ENCODE measurements around the gene NPM1.
"Not testable (repeated sequence)": the region's sequence is repeated elsewhere in the genome, so short reads cannot be mapped to it uniquely, and the experiment has no call there.

The NPM1 gene, protein sequence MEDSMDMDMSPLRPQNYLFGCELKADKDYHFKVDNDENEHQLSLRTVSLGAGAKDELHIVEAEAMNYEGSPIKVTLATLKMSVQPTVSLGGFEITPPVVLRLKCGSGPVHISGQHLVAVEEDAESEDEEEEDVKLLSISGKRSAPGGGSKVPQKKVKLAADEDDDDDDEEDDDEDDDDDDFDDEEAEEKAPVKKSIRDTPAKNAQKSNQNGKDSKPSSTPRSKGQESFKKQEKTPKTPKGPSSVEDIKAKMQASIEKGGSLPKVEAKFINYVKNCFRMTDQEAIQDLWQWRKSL

DNA sequence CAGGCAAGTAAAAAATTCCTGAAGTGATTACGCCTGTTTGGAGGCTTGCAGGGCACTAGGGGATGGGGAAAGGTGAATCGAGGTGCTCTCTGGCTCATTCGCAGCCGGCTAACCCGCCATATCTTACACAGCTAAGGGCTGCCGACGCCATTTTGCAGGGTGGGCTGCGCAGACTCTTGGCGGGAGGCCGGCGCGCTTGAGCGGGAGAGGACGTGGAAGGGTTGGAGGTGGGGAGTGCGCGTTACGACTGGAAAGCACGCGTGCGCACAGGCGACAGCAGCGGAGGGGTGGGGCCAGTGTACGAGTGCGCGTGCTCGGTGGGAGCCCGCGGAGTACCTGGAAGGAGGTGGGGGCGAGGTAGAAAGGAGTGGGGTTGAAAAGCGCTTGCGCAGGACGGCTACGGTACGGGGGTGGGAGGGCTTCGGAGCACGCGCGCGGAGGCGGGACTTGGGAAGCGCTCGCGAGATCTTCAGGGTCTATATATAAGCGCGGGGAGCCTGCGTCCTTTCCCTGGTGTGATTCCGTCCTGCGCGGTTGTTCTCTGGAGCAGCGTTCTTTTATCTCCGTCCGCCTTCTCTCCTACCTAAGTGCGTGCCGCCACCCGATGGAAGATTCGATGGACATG, at the start of gene NPM1:
TSS of gene NPM1 (plus strand) at position 505 of the 625 bp plus-strand sequence. CDS start at position 605, 100 bp downstream.
- peak; percentile 98 for DNase-seq (ENCODE audit: low spot score)

DNA sequence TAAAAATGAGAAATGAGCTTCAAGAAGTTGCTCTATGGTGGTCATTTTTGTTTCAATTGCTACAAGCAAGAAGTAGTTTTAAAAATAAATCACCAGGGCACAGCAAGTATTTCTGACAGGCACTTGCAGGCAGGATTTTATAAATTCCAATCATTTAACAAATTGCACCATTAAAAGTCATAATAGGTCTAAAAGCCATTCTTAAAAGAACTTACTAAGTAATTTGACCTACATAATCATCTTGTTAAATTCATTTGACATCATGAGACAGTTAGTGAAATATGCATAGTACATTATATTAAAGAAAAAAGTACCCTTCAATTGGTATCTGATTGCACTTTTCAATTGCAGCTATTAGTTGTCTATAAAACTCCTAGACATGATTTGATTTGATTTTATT, 47.6 kb upstream of the NPM1 start:
- no peak for DNase-seq (ENCODE audit: low spot score)

DNA sequence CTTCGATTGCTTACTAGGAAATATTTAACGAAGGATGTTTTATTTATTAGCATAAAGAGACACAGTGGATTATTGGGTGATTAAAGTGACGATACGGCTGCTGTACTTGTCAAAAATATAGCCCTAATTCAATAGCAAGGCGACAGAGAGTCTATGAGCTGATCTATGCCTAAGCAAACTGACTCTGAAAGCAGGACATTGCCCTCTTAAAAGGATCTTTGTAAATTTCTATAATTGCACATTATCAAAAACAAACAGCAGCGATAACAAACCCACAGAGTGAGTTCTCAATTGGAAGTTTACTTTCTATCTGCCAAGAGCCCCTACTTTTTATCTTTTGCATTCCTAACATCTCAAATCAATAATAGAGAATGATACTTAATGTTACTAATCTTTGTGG, 47.2 kb upstream of the NPM1 start:
- DNase-seq (ENCODE audit: low spot score), result no peak

DNA sequence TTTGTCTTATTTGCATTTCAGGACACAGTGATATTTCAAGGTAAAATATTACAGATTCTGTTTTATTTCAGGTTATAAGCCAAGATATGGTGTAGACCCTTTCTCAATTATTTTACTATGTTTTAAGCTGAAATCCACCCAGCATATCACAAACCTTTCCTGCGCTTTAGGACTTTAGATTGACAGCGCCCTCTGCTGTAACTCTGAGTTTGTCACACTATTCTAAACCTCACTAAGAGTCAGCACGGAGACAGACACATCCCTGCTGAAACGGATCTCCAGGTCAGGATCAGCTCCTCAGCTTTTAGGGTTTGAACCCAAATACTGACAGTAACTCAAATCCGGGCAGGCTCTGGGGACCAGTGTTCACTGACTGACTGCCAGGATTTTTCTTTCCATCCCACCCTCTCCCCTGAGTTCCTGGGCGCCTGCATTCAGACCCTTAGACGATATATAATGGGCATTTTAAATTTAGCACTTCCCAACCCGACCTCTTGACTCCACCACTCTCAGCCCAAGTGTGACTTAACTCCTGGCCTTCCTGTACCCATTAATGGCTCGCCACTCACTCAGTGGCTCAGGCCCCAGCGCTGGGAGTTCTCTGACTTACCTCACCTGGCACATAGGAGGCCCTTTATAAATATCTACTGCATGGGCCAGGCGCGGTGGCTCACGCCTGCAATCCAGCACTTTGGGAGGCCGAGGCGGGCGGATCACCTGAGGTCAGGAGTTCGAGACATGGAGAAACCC, 45.1 kb upstream of the NPM1 start:
- DNase-seq (ENCODE audit: low spot score), result peak; percentile 32

DNA sequence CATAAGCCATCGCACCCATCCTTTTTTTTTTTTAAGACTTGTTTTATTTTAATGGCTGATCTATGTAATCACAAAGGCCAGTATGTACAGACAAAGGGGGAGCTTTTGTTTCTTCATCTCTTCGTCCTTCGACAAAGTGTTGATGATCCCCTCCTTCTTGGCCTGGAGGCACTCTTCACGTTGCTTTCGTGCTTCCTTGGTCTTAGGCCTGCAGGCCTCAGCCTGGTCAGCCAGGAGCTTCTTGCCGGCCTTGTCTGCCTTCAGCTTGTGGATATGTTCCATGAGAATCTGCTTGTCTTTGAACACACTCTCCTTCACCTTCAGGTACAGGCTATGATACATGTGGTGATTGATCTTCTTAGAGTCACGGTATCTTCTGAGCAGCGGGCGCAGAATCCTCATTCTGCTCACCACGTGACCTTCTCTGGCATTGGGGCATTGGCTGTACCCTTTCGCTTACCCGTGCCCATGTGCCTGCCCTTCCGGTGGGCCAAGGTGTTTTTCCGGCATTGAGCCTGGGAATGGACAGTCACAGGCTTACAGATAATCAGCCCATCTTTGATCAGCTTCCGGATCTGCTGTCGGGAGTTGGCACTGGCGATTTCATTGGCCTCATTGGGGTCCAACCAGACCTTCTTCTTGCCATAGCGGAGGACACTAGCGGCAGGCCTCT, 42.6 kb upstream of the NPM1 start:
- no peak for DNase-seq (ENCODE audit: low spot score)

DNA sequence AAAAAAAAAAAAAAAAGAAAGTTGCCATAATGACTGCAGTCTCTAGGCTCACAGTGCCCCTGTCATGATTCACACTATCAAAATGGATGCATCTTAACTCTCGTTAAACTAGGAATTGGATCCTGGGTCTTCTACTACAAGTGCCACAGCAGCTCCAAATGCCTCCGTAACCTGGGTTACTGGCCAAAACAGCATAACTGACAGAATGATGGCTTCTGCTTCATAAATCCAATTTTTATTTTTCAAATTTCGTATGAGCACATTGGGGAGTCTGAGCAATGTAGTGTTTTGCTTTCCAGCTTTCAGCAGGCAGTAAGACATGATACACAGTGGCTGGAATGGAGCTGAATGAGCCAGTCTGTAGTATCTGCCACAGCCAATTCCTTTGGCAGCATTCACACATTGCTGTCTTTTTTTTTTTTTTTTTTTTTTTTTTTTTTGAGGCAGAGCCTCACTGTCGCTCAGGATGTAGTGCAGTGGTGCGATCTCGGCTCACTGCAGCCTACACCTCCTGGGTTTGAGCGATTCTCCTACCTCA, 36.0 kb upstream of the NPM1 start:
- no peak for DNase-seq (ENCODE audit: low spot score)

DNA sequence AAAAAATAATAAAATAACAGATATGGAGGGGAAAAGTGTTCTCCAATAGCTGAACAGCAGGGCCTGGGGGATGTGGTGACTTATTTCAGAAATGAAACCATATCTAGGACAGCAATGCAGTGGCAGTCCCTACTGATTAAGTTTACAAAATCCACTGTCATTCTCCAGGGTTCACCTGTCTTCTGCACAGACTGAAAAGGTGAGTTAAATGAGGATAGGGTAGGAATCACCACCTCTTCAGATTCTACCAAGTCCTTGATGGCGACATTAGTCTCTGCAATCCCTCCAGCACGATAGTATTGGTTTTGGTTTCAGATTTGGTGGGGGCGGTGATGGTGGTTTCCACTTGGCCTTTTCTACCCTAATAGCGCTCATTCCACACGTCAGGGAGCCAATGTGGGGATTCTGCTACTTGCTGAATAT, 32.3 kb upstream of the NPM1 start:
- DNase-seq (ENCODE audit: low spot score), result peak; percentile 9

DNA sequence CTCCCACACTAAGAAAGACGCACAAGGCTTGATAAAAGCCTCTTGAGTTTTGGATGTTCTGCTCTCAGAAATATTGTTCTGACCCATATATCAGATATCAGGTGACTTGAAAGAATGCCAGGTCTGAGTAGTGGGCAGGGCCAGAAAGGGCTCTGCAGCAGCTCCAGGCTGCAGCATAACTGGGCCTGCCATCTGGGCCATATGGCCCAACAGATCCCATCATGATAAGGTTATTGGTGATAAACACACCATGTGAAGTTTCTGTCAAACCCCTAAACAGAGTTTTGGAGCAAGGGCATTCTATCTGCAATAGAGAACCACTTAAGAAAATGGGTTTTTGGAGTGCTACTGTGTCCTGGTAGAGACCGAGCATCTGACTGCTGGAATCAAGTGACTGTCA, 29.8 kb upstream of the NPM1 start:
- DNase-seq (ENCODE audit: low spot score), result no peak

DNA sequence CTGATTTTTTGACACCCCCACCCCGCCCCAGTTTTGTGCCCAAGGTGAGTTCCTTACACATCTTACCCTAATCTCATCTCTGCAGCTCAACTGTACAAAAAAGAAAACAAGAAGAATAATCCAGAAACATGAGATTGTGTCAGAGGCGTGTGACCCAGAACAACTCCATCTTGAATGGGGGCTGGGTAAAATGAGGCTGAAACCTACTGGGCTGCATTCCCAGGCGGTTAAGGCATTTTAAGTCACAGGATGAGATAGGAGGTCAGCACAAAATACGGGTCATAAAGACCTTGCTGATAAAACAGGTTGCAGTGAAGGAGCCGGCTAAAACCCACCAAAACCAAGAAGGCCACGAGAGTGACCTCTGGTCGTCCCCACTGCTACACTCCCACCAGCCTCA, 26.5 kb upstream of the NPM1 start:
- DNase-seq (ENCODE audit: low spot score), result not testable (repeated sequence)

DNA sequence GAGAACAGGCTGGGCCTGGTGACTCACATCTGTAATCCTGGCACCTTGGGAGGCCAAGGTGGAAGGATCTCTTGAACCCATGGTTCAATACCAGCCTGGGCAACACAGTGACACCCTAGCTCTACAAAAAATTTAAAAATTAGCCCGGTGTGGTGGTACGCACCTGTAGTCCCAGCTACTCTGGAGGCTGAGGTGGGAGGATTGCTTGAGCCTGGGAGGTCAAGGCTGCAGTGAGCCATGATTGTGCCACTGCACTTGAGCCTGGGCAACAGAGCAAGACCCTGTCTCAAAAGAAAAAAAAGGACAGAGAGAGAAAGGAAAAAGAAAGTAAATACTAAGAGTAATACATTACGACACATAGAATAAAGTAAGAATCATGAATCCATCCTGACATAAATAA, 24.4 kb upstream of the NPM1 start:
- not testable (repeated sequence) for DNase-seq (ENCODE audit: low spot score)

DNA sequence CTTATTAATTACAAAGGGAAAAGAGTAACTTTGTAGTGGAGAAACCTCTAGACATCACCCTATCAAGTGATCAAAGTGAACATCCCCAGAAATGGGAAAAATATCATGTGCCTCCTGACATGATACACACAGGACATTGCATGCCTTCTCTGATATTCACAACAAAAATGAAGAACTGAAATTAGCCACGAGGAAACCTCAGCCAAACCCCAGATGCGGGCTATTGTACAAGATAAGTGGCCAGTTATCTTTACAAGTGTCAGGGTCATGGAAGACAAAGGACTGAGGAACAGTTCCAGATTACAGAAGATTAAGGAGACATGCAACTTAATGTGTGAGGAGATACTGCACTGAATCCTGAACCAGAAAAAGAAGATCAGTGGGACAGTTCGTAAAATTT, 23.8 kb upstream of the NPM1 start:
- DNase-seq (ENCODE audit: low spot score), result no peak

DNA sequence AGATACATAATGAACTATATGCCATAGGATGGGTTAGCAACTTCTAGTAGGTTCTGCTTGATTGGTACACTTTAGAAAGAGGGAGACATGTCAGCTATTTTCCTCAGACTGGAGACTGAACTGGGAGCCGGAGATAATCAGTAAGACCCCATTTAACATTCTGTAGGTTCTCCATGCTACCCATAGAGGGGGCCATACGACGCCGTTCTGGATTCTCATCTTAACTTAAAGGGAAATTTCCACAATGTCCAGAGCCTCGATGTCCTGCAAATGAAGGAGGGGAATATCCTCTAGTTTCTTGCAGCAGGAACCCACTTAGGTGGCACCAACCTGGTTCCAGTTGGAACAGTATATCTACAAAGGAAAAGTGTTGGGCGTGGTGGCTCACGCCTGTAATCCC, 22.3 kb upstream of the NPM1 start:
- no peak for DNase-seq (ENCODE audit: low spot score)

DNA sequence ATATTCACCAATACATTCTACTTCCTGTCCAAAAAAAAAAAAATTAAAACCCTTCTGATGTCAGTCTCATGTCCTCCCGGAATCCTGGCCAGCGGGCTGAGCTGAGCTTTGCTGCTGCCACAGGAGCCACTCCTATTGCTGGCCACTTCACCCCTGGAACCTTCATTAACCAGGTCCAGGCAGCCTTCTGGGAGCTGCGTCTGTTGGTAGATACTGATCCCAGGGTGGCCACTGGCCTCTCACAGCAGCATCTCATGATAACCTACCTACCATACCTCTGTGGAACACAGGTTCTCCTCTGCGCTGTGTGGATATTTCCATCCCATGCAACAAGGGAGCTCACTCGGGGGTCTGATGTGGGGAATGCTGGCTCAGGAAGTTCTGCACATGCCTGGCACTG, 21.0 kb upstream of the NPM1 start:
- no peak for DNase-seq (ENCODE audit: low spot score)

DNA sequence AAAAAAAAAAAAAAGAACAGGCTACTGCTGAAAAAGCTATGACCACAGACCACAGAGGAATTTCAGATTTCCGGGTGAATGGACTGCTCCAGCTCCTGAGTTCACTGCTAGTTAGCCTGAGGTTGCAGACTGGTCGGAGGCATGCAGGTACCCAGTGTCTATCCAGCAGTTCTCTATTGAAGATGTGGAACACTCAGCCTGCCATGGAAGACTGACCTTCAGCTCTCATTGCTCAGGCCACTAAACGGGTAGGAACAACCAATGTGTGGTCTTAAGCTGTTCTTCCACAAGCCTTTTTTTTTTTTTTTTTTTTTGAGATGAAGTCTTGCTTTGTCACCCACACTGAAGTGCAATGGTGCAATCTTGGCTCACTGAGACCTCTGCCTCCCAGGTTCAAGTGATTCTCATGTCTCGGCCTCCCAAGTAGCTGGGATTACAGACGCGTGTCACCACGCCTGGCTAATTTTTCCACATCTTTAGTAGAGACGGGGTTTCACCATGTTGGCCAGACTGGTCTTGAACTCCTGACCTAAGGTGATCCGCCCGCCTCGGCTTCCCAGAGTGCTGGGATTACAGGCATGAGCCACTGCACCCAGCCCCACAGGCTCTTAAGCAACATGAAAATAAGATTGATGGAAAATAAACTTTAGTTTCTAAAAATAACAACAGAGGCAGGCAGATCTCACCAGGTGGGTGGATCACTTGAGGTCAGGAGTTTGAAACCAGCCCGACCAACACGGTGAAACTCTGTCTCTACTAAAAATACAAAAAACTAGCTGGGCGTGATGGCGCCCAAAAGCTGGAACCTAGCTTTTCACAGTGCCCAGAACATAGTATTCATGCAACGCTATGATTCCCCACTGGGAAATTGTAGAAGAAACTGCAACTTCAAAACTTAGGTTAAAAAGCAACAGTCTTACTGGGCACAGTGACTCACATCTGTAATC, 20.0 kb upstream of the NPM1 start:
- DNase-seq (ENCODE audit: low spot score), result no peak

DNA sequence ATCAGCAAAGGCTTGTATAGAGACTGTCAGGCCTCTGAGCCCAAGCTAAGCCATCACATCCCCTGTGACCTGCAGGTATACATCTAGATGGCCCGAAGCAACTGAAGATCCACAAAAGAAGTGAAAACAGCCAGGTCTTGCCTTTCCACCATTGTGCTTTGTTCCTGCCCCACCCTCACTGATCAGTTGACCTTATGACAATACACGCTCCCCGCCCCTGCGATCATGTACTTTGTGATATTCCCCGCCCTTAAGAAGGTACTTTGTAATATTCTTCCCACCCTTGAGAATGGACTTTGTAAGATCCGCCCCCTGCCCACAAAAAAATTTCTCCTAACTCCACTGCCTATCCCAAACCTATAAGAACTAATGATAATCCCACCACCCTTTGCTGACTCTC, 18.6 kb upstream of the NPM1 start:
- DNase-seq (ENCODE audit: low spot score), result no peak

DNA sequence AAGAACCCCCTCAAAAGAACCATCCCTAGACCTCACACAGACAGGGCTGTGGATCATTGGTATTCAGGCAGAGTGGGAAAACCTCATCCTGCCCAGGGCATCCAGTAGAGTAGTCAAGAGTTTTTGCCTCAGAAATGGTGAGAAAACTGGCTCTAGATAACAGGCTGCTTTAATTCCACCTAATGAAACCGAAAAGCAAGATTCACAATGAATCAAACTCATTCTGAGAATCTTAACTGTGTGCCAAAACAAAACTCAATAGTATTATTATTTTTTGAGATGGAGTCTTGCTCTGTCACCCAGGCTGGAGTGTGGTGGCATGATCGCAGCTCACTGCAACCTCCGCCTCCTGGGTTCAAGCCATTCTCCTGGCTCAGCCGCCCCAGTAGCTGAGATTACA, 17.8 kb upstream of the NPM1 start:
- DNase-seq (ENCODE audit: low spot score), result no peak

DNA sequence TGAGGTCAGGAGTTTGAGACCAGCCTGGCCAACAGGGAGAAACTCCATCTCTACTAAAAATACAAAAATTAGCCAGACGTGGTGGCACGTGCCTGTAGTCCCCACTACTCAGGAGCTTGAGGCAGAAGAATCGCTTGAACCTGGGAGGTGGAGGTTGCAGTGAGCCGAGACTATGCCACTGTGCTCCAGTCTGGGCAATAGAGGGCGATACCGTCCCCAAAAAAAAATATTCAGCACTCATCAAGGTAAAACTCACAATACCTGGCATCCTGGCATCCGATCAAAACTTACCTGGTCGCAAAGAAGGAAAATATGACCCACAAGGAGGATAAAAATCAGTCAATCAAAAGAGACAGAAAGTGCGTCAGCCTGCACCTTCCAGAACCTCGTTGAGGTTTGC, 16.8 kb upstream of the NPM1 start:
- not testable (repeated sequence) for DNase-seq (ENCODE audit: low spot score)

DNA sequence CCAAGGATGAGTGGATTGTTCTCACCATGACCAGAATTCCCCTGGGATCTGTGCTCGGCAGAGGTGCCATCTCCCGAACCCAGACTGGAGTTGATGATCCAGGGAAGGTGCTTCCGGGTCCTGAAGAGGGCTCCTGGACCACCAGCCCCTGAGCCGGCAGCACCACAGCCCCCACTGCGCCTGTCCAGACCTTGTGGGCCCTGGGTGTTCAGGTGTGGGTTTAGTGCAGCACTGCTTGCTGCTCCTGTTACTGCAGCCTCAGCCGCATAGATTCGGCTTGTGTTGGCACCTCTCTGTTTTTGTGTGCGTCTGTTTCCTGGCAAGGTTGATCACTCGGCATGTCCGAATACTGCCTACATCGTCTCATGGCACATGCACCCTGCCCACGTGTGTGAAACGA, 16.3 kb upstream of the NPM1 start:
- no peak for DNase-seq (ENCODE audit: low spot score)

DNA sequence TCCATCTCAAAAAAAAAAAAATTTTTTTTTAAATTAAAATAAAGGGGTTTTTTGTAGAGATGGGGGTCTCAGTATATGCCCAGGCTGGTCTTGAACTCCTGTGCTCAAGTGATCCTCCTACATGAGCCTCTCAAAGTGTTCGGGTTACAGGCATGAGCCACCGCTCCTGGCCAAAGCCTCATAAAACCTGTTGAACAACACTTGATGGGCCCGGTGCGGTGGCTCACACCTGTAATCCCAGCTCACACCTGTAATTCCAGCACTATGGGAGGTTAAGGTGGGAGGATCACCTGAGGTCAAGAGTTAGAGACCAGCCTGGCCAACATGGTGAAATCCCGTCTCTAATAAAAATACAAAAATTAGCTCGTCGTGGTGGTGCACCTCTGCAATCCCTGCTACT, 7.7 kb upstream of the NPM1 start:
- DNase-seq (ENCODE audit: low spot score), result no peak

DNA sequence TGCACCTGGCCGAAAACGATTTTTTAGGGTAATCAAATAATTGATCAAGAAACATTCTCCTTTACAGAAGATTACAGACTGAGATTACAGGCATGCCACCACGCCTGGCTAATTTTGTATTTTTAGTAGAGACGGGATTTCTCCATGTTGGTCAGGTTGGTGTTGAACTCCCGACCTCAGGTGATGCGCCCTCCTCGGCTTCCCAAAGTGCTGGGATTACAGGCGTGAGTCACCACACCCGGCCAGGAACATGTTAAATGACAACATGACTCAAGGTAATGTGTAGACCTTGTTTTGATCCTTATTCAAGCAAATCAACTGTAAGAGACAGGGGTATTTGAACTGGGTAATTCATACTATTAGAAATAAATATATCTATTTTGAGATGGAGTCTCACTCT, 3.2 kb upstream of the NPM1 start:
- DNase-seq (ENCODE audit: low spot score), result not testable (repeated sequence)

DNA sequence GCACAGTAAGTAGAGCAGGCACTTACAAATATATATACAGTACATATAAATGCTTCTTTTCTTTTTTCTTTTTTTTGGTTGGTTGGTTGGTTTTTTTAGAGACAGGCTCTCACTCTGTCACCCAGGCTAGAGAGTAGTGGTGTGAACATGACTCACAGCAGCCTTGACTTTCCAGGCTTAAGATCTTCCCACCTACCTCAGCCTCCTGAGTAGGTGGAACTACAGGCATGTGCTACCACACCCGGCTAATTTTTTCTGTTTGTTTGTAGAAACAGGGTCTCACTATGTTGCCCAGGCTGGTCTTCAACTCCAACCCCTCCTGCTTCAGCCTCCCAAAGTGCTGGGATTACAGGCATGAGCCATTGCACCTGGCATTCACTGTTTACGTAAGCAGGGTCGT, 2.6 kb upstream of the NPM1 start:
- DNase-seq (ENCODE audit: low spot score), result not testable (repeated sequence)

All from CD4-positive, alpha-beta T cell treated with Interleukin-15 for 4 hours (primary cell).